HG03575 (cell line): ENCODE data around the gene CDC16.
"Not testable (repeated sequence)": the region's sequence is repeated elsewhere in the genome, so short reads cannot be mapped to it uniquely, and the experiment has no call there.

ENCODE experiments used
- ATAC-seq: cut with Tn5 transposase; IDR thresholded peaks from one replicate; pipeline ENCODE4 v1.9.1; 2021; ENCODE audit not compliant: unreplicated experiment, insufficient number of reproducible peaks, low FRiP score; ENCODE audit errors: extremely low read depth

CDC16 gene

GRCh38 chr13:114258589-114258988, 23.9 kb downstream of the CDC16 start:
- ATAC-seq: no peak

- no peak for ATAC-seq
These were observed 24.7 kb downstream of the CDC16 start for GRCh38 chr13:114259374-114259773.

GRCh38 chr13:114259974-114260373, 25.3 kb downstream of the CDC16 start:
- no peak for ATAC-seq

DNA sequence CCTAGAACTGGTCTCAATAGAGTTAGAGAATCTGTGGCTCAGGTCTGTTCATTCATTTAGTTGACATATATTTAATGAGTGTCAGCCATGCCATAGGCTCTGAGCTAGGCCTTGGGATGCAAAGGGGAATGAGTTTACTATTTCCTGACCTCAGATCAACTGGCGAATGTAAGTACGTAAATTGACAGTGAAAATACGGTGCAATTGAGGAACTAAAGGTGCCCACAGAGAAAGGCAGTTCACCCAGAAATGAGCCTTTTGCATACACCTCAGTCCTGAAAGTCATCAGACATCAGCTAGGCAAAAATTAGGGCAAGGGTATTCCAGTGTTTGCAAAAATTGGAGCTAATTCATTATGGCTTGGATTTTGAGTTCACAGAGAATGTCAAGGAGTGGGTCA, 26.1 kb downstream of the CDC16 start:
- ATAC-seq: no peak

DNA sequence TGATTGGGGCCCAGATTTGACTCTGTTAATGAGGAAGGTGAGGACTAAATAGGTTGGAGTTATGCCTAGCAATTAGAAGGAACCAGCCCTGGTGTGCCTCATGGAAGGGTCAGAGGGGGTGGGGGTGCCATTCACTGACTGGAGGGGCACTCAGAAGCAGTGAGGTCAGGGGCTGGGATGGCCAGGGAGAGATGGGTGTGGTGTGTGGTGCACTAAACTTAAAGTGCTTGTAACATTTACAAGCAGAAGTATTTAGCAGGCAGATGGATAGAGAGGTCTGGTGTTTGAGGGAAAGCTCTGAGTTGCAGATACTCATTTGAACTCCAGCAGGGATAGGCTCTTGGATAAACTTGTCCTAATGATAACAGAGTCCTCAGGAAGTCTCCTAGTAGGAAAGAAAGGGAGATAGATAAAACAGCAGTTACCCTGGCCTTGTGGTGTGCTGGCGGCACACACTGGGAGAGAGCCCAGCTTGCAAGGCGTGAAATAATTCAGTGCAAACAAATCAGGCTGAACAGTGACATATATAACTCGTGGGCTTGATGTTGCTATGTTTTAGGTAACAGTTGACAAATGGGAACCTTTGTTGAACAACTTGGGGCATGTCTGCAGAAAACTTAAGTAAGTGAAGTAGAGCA, 26.8 kb downstream of the CDC16 start:
- ATAC-seq: no peak

- ATAC-seq: no peak
These were observed 28.9 kb downstream of the CDC16 start for GRCh38 chr13:114263578-114263977.

DNA sequence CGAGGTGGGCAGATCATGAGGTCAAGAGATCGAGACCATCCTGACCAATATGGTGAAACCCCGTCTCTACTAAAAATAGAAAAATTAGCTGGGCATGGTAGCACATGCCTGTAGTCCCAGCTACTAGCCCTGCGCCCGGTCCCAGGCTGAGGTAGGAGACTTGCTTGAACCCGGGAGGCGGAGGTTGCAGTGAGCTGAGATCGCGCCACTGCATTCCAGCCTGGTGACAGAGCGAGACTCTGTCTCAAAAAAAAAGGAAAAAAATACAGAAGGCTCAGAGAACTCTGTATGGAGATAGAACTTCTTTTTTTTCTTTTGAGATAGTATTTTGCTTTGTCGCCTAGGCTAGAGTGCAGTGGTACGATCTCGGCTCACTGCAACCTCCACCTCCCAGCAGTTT, 29.6 kb downstream of the CDC16 start:
- not testable (repeated sequence) for ATAC-seq

GRCh38 chr13:114264886-114265611, 30.4 kb downstream of the CDC16 start:
- ATAC-seq: no peak

- no peak for ATAC-seq
These were observed 31.5 kb downstream of the CDC16 start for GRCh38 chr13:114266241-114266640.

DNA sequence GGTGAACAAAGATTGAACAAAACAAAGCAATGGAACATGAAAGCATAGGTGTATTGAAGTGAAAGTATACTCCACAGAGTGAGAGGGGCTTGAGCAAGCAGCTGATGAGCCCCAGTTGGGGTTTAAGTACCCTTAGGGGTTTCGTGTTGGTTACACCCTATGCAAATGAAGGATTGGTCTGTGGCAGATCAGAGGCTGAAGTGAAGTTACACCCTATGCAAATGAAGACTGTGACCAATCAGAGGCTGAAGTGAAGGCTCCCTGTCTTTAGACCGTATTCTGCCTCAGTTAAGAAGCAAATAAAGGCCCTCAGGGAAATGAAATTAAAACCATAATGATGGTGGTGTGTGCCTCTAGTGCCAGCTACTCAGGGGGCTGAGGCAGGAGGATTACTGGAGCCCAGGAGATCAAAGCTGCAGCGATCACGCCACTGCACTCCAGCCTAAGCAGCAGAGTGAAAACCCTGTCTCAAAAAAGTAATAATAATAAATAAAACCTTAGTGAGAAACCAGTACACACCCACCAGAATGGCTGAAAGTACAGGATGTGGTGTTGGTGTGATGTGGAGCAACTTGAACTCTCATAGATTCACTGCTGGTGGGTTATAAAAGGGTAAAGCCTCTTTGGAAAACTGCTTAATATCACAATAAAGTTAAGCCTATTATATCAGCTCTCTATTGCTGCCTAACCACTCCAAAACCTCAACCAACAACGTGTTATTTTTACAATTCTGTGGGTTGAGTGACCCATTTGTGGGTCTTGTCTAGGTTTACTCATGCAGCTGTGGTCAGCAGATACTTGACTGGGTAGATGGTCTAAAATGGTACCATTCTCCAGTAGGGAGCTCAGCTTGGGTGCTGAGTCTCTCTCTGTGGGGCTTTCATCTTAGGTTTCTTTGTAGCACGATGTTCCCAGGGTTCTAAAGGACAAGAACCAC, 33.9 kb downstream of the CDC16 start:
- ATAC-seq: no peak

DNA sequence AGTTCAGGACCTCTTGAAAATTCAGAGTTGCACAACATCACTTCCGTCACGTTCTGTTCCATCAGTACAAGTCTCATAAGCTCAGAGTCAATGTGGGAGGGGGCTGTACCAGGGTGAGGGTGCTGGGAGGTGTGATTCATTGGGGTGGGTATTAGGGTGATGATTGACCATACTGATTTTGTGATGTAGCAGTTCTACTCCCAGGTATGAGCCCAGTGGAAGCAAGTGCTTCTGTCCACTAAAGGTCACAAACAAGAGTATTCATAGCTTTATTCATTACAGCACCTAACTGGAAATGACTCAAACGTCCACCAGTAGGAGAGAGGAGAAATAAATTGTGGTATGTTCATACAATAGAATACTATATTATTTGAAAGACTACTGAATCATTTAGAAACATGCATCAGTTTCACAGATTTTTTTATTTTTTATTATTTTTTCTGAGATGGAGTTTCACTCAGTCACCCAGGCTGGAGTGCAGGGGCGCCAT, 34.6 kb downstream of the CDC16 start:
- no peak for ATAC-seq

DNA sequence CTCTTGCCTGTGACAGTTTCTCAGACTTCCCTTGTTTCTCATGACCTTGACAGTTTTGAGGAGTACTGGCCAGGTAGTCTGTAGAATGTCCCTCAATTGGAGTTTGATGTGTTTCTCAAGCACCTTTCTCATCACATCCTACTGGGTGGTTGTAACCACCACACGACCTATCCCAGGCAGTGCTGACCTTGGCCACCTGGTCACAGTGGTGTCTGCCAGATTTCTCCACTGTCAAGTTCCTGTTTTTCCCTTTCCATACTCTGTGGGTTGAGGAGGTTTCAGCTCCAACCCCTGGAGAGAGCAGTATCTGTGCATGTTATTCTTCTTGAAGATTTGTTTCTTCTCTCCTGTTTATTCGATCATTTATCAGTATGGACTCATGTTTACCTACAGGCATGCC, 38.3 kb downstream of the CDC16 start:
- no peak for ATAC-seq

GRCh38 chr13:114275304-114275703, 40.6 kb downstream of the CDC16 start:
- no peak for ATAC-seq

DNA sequence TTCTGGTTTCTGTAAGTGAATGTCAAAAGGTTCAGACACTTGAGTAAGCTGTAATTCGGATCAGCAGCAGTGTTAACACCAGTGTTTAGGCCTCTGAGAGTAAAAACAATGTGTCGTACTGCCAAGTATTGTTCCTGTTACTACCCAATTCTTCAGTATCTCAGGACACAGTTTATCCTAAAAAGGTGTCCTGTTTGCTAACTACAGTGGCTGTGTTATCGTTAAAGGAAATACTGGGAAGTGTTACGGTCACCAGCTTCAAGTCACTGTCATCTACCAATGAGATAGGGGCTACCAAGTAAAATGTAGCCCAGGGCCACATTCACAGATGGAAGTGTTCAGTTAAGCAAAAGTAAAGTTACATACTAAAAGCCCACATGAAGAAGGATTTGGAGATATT, 44.4 kb downstream of the CDC16 start:
- no peak for ATAC-seq

- ATAC-seq: no peak
These were observed 45.2 kb downstream of the CDC16 start for GRCh38 chr13:114279758-114280355.

- no peak for ATAC-seq
These were observed 46.8 kb downstream of the CDC16 start, which contains the start of gene UPF3A for GRCh38 chr13:114281351-114282040. Gene UPF3A, plus strand, starts transcription at chr13:114281601. Its CDS starts 39 bp downstream, at chr13:114281640.

DNA sequence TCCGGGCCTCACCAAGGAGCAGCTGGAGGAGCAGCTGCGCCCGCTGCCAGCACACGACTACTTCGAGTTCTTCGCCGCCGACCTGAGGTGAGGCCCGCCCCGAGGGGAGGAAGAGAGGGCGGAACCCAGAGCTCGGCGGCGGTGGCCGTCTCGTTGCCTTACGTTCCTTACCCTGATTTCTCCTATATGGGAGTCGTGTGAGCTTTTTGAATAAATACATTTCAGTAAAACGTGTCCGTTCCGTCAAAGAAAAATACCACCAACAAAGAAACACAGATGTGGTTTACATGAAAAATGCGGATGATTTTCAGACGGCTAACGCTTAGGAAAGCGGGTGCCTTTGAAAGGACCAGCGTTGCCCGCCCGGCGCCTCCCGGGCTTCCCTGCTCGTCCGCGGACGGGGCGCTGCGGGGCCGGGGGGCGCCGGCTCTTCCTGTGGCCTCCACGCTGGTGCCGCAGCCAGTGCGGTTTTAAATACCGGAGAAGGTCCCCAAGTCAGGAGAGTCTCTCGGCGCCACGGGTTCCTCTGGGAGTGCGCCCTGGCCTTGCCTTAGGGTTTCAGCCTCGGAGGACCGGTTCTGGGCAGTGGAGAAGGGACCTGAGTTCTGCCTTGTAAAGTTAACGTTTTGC, 47.5 kb downstream of the CDC16 start:
- ATAC-seq: no peak

DNA sequence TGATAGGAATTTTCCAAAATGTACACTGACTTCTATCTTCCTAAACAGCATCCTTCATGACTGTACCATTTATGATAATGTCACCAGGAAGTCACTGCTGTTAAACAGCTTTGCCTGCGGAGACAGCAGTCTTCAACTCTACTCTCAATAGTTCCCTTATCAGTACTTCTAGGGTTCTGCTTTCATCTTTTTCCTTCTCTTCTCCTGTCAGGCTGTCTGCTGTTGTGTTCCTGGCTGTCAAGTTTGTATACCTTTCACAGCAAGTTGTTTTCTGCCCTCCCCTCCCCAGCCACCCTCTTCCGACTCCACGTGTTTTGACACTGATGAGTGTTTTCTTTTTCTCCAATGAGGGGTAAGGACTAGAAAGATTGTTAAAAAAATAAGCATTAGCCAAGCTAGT, 48.9 kb downstream of the CDC16 start:
- no peak for ATAC-seq
